ENCODE measurements around the gene MAP3K20. TPM values are rescaled to one million over a fixed set of nuclear protein-coding genes. Genes with fewer than 3 reads are reported as not detected.
"Not testable (repeated sequence)": the region's sequence is repeated elsewhere in the genome, so short reads cannot be mapped to it uniquely, and the experiment has no call there.

MAP3K20 gene
- total RNA-seq, 2 experiments from 2014 or later = 8.0 to 10.2 TPM

- Mint-ChIP-seq H3K27ac (no peak overlapping the region), H3K4me1 (ENCODE audit: low read depth) (peaks cover 3% of the 10 kb centered on the region), H3K27me3 (peaks cover 19% of the 10 kb centered on the region), H3K36me3 (ENCODE audit: low read depth) (no peaks in the 10 kb centered on the region), H3K4me3 (no peak overlapping the region), H3K9me3 (no peaks in the 10 kb centered on the region)
- POLR2A ChIA-PET = interaction anchor here (0.6 kb wide), 1 partner anchor 11 kb away, joined by 3 read pairs; no protein-coding TSS in a partner anchor
- no peak for ATAC-seq
- CTCF ChIA-PET = no interaction called here
- TF ChIP-seq CTCF (IDR thresholded peaks at IDR 0.05) = no peak
- DNase-seq = no peak
- intact Hi-C loops (cut with micrococcal nuclease) = no loop called here
Measured at GRCh38 chr2:173126819-173127218, 51.2 kb downstream of the MAP3K20 start.

GRCh38 chr2:173128132-173128531 is 52.5 kb downstream of the MAP3K20 start:
- Mint-ChIP-seq H3K27me3 (peaks cover 25% of the 10 kb centered on the region), H3K4me1 (ENCODE audit: low read depth) (peaks cover 13% of the 10 kb centered on the region)
- H3K4me3 Mint-ChIP-seq; H3K9me3 Mint-ChIP-seq; DNase-seq; POLR2A ChIA-PET; H3K36me3 Mint-ChIP-seq (ENCODE audit: low read depth); H3K27ac Mint-ChIP-seq; intact Hi-C loops (cut with micrococcal nuclease); ATAC-seq: not testable (repeated sequence)
- CTCF ChIA-PET = interaction anchor here (1.0 kb wide), 1 partner anchor 99 kb away, joined by 4 read pairs; no protein-coding TSS in a partner anchor

GRCh38 chr2:173130496-173131465 is 55.1 kb downstream of the MAP3K20 start:
- Mint-ChIP-seq H3K9me3 (no peaks in the 10 kb centered on the region), H3K4me3 (no peak overlapping the region), H3K36me3 (ENCODE audit: low read depth) (no peaks in the 10 kb centered on the region), H3K4me1 (ENCODE audit: low read depth) (peaks cover 32% of the 10 kb centered on the region), H3K27ac (no peak overlapping the region), H3K27me3 (peaks cover 34% of the 10 kb centered on the region)
- ATAC-seq (no peak), DNase-seq (no peak)
- no peak for TF ChIP-seq CTCF (IDR thresholded peaks at IDR 0.05)
- POLR2A ChIA-PET = no interaction called here
- intact Hi-C loops (cut with micrococcal nuclease) = no loop called here
- CTCF ChIA-PET = no interaction called here

- Mint-ChIP-seq H3K36me3 (ENCODE audit: low read depth) (no peaks in the 10 kb centered on the region), H3K4me3 (no peak overlapping the region), H3K4me1 (ENCODE audit: low read depth) (peaks cover 49% of the 10 kb centered on the region), H3K27ac (peak overlapping the region; percentile 27), H3K9me3 (no peaks in the 10 kb centered on the region), H3K27me3 (peaks cover 42% of the 10 kb centered on the region)
- ChIA-PET POLR2A (interaction anchor here (0.6 to 1.4 kb wide), 3 partner anchors 15 to 77 kb away, joined by 3 to 6 read pairs (median 4); no protein-coding TSS in a partner anchor), CTCF (interaction anchor here (1.4 to 2.0 kb wide), 2 partner anchors 78 to 105 kb away, joined by 4 to 6 read pairs; no protein-coding TSS in a partner anchor)
- ATAC-seq = no peak
- TF ChIP-seq CTCF (IDR thresholded peaks at IDR 0.05) = no peak
- intact Hi-C loops (cut with micrococcal nuclease) = no loop called here
- no peak for DNase-seq
Measured at GRCh38 chr2:173132531-173132930, 56.9 kb downstream of the MAP3K20 start.

GRCh38 chr2:173134703-173135102 is 59.1 kb downstream of the MAP3K20 start:
- POLR2A ChIA-PET = interaction anchor here (1.2 kb wide), 1 partner anchor 12 kb away, joined by 4 read pairs; no protein-coding TSS in a partner anchor
- peak overlapping the region; percentile 60 for H3K27ac Mint-ChIP-seq
- no peaks in the 10 kb centered on the region for H3K9me3 Mint-ChIP-seq
- CTCF ChIA-PET = interaction anchor here (1.4 kb wide), 1 partner anchor 11 kb away, joined by 3 read pairs; no protein-coding TSS in a partner anchor
- peaks cover 40% of the 10 kb centered on the region for H3K27me3 Mint-ChIP-seq
- peaks cover 53% of the 10 kb centered on the region for H3K4me1 Mint-ChIP-seq (ENCODE audit: low read depth)
- no peaks in the 10 kb centered on the region for H3K36me3 Mint-ChIP-seq (ENCODE audit: low read depth)
- DNase-seq = peak; percentile 13
- intact Hi-C loops (cut with micrococcal nuclease) = no loop called here
- H3K4me3 Mint-ChIP-seq = no peak overlapping the region
- TF ChIP-seq CTCF (IDR thresholded peaks at IDR 0.05) = no peak
- ATAC-seq = no peak

All from activated CD8-positive, alpha-beta T cell treated with anti-CD3 and anti-CD28 coated beads for 36 hours (primary cell).